ENCODE data around the gene DCUN1D4. TPM values are rescaled to one million over a fixed set of nuclear protein-coding genes. Genes with fewer than 3 reads are reported as not detected.

The DCUN1D4 gene
- total RNA-seq, 1 experiment from 2014 or later: 36.8 TPM

DNA sequence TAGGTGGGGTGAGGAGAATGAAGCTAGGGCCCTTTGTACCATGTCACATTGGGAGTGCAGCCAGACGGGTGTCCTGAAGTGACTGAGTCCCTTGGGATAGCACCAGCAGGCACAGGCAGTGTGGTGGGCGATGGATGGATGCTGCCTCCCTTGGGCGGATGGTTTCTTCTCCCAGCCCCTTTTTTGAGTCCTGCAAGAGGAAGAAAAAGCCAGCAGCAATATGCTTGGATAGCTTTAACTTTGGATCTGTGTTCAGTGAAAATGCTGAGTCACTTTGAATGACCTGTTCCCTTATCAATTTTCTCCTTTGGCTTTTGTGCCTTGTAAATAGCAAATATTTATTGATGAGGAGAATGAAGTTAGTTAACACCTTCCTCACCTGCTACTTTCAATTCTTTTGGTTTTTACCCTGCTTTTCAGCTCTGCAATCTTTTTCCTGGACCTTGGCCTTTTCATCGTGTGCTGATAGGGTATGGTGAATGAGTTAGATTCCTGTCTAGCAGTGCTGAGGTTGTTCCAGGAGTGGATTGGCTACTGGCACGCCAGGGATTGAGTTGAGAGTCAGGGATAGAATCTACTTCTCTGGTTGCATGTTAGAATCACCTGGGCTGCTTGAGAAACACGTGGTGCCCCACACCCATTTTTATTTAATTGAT is 10.2 kb downstream of the DCUN1D4 start:
- no peak for DNase-seq (ENCODE audit: low read depth)

DNA sequence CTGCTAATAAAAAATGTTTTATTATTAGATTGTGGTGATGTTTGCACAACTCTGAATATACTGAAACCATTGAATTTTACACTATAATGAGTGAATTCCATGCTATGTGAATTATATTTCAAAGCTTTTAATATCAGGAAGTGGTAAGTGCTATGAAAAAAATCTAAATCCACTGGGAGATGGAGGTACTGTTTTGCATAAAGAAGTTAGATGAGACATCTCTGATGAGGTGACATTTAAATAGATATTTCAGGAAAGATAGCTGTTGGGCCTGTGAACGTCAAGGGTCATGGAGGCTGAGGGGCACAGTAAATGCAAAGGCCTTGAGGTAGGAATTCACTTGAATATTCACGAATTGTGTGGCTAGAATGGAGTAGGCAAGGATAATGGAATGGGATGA is 12.3 kb downstream of the DCUN1D4 start:
- DNase-seq (ENCODE audit: low read depth): no peak

DNA sequence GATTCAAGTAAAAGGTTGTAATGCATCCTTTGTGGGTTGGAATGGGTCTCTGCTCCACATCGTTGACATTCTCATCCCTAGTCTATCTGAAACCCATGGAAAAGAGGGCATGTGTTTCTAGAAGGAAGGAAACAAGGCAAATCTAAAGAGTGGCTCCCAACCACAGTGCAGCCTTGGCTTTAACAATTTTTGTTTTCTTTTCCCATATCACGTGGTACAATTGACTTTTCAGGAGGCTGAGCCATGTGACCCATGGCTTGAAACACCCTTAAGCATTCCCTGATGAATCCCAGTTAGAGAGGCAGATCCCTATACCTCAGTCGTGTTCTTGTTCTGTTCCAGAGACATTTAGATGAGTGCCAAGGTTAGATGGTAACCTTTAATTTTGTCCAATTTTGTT is 12.8 kb downstream of the DCUN1D4 start:
- DNase-seq (ENCODE audit: low read depth): no peak

DNA sequence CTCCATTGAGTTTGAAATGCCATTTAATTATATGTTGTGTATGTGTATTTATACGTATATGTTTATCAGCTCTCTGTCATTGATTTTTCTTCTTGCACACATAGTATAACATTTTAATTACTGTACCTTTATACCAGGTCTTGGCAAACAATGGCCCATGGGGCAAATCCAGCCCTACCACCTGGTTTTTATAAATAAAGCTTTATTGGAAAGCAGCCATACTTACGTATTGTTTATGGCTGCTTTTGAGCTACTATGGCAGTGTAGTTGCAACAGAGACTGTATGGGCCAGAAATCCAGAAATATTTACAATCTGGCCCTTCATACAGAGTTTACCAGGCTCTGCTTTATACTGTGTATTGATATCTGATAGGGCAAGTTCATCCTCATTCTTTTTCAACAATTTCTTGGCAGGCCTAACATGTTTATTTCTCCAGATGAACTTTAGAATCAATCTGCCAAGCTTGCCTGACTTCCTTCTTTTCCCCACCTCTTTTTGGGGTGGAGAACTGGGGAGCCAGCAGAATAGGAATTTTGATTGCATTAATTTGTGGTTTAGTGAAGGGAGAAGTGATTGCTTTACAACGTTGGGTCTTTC is 15.8 kb downstream of the DCUN1D4 start:
- no peak for DNase-seq (ENCODE audit: low read depth)

DNA sequence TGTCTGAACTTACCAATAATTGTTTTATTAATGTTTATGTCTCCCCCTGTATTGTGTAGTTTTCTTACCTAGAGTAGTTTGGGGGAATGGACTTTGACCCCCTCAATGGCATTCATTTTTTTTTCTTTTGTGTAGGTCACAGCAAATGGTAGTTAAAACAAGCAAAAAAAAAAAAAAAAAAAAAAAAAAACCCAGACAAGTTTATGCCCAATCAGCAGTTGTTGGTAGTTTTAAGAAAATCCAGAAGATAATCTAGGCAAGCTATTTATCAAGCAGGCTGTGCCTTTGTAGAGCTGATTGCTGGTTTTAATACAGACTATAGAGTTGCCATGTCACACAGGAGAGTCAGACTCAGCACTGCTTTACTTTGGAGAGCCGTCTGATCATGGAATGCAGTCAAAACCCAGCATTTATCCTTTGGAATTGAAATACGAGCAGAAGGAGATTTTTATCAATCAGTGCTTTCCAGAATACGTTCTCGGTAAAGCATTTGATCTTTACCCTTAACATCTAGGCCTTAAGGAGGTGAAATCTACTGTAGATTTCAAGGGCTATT is 16.6 kb downstream of the DCUN1D4 start:
- DNase-seq (ENCODE audit: low read depth): no peak

DNA sequence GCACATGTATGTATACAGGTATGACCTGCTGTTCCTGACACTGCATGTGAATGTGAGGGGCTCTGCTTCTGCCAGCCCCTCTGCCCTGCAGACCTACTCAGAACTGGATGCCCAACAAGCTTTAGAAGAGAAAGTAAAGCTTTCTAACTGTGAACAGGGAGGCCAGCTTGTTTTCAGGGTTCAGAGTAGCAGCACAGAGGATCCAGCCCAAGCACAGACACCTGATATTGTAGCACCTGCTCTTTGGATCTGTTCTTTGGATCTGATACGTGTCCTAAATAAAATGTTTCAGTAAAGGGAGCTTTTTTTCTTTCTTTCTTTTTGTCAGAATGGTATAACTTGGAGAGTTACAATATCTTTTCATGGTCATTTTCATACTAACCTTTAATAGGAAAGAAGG is 19.2 kb downstream of the DCUN1D4 start:
- DNase-seq (ENCODE audit: low read depth): no peak

DNA sequence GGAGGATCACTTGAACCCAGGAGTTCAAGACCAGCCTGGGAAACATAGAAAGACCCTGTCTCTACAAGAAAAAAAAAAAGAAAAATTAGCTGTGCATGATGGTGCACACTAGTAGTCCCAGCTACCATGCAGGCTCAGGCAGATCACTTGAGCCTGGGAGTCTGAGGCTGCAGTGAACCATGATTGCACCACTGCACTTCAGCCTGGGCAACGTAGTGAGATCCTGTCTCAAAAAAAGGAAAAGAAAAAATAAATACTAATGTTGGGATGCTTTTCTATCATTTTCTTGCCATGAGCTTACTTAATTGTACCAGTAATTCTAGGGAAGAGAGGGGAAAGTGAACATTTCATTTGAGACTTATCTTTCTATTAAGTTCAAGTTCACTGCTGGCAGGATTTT is 19.8 kb downstream of the DCUN1D4 start:
- no peak for DNase-seq (ENCODE audit: low read depth)

DNA sequence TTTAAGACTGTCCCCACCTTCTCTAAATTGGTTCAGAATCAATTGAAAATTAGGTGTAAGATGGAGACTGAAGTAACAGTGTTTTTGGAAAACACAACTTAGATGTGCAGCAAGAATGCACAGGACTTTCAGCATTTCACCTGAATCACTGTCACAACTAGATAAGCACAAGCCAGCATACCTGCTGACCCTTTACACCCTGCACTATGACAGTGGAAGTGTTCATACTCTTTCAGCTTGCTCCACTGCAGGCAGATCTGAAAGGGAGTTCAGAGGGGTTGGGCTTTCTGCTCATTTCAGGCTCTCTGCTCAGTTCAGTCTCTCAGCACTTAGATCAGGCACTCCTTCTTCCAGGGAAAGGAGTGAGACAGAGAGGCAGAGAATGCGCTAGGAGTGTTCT is 22.8 kb downstream of the DCUN1D4 start:
- no peak for DNase-seq (ENCODE audit: low read depth)

DNA sequence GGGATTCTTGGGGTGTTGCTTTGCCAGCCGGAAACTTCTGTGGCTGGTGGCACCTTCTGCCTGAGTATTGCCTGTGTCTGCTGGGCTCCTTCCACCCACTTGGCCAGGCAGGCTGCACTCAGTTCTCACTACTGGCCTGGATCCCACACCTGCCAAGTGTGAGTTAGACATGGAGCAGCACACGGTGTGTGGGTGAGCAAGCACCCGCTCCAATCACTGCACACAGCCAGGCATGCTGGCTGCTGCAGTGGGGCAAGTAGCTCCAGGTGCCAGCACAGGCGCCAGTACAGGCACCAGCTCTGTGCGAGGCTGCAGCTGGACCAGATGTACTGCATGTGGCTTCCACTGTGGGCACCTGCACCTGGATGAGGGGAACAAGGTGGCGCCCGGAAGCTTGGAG is 23.9 kb downstream of the DCUN1D4 start:
- no peak for DNase-seq (ENCODE audit: low read depth)

DNA sequence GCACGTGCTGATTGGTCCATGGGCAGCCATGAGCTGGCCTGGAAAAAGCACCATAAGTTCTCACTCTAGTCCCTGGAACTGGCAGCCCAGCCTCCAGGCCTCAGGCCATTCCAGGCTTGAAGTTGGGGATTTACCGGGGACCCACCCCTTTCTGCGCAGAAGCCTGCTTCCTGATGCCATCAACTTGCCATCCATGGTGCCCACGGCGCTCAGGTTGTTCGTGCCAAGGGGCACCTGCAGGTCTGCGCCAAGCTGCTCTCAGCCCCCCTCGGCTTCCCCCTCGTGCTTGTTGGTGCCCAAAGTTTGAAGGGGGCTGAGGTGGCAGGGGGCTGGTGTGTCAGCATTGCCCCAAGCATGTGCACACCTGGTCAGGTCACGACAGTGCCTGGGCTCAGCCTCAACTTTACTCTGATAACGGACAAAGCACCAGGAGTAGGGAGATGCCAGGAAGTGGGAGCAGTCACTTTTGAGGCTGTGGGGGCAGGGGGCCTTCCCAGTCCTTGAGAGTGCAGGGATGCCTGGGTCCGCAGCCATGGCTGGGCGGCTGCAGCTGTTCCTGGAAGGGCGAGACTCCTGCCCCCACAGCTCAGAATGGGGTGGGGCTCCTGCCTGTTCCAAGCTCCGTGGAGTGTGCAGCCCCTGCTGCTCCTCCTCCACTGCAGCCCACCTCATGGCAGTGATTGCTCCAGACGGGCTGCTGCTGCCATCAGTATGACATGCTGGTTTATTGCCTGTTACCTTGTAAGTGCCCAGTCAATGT is 24.9 kb downstream of the DCUN1D4 start:
- DNase-seq (ENCODE audit: low read depth): no peak

DNA sequence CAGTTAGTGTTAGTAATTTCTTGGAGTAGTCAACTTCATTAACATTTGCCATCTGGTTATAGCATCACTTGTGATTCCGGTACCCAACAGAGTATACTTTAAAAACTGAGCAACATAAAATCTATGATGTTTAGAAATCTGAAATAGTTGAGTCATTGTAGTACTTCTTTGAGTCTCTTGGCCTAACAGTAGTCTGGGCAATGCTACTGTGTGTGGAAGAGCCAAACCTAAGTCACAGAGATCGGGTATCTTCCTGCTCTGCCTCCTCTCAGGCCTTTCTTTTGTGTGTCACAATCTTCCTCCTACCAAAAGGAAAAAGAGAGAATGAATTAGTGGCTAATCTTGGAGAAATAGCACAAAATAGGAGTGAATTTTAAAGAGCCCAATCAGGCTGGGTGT is 25.5 kb downstream of the DCUN1D4 start:
- no peak for DNase-seq (ENCODE audit: low read depth)

DNA sequence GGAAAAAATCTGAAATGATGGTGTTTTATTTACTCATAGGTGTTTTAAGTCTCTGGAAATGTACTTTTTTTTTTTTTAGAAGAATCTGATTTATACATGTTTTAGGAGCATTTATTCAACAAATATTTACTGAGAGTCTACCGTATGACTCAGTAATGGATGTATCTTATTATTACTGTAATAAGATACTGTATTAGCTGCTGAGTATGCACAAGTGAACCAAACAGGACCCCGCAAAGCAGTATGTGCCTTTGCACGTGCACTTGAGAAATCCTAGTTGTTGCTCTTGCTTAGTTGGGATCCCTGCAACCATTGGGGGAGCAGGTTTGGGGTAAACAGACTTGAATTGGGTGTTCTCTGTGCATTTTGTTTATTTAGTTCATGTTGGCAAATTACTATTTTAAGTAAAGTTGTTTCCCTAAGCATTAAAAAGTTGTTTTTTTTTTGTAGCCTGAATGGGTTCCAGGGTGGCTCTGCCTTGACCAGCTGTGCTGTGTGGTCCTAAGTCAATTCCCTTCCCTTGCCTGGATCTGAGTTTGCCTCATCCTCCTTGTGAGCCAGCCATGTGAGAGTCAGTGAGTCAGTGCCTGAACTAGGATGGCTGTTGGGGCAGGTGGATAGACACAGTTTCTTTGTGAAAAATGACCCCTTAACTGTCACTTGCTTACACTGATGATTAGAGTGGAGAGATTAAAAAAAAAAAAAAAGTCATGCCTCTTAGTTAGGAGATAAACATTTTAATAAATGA is 27.7 kb downstream of the DCUN1D4 start:
- peak; percentile 13 for DNase-seq (ENCODE audit: low read depth)

DNA sequence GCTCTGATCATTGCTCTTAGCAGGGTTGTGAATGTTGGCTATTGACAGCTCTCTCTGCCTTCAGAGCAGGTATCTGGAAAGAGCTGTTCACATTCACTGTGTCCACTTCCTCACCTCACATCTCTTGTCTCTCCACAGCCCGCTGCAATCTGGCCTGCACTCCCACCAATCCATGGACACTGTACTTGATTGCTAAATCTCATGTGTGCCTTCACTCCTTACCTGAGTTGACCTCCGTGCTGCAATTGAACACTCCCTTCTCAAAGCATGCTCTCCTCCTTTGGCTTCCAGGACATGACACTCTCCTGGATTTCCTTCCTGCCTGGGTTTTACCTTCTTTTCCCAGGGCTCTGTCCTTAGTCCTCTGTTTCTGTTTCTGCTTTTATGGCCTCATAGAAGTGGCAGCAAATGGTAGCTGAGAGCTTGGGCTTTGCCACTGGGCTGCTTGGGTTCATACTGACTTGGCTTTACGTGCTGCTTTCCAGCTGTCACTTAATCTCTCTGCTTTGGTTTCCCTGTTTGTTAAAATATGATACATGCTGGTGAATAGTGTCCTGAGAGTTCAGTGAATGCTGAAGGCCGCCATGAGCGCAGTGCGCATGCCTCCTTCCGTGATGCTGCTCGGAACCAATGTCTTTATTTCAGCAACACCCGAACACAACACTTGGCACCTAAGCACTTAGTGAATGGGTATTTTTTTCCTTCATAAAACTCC is 29.5 kb downstream of the DCUN1D4 start:
- DNase-seq (ENCODE audit: low read depth): no peak

DNA sequence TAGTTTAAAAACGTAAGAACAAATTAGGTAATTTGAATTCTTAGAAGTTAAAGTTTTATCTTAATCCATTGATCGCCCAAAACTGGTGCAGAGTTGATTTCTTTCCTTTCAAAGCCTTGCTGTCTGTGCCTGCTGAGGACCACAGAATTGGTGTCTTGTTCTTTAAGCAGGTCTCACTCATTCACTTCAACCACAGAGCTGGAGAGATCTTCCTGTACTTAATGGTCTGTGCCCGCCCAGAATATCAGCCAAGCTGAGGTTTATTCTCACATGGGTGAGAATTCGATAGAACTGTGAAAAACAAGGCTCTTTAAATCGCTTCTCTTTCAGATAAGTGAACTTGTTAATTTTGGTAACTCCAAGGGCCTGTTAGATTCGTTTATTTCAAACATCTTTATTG is 31.6 kb downstream of the DCUN1D4 start:
- DNase-seq (ENCODE audit: low read depth): no peak

DNA sequence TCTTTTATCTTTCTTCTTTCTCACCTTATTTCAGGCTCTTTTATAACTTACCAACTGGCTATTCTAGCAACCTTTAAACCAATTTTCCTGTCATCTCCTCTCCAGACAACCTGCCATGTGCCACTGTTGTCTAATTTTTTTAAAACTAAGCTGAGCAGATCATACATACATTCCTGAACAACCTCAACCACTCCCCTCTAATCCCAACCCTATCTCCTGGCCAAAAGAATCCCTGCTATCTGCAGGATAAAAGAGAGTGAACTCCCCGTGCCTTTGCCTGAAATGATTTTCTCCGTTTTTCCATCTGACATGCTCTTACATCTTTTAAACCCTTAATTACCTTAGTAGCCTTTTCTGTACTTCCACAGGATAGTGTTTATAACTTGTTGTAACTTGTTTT is 35.5 kb downstream of the DCUN1D4 start:
- DNase-seq (ENCODE audit: low read depth): no peak

DNA sequence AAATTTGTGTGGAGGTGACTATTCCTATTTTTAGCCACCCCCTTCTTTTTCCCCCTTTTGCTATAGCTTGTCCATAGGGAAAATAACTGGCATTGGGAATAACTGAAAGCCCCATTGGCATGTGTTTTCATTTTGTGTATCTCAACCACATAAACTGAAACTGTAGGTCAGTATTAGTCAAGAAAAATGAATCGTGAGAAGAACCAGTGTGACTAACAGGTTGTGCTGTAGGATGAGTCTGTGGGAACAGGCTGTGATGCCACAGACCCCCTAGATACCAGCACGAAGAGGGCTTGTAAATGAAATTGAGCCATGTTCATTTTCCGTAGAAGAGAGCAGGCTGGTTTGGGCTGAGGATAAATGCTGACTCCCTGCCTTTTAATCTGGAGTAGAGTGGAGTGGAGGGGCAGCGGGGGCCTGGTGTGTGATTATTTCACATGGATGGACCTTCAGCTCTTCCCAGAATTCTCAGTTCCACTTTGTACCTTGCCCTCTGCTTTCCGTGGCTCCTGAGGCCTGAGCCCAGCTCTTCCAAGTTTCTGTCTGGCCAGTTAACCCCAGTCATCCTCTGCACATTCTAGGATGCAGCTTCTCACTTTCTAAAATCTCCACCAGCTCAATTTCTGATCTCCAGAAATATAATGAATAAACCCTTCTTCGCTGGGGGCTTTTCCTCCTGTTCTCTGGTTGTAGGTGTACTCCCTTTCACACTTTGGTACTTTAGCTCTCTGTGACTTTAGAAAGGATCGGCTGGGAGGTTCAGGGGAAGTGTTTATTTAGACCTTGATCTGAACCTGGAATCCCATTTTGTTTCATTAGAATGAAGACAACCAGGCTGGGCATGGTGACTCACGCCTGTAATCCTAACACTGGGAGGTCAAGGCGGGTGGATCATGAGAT is 37.3 kb downstream of the DCUN1D4 start:
- no peak for DNase-seq (ENCODE audit: low read depth)

DNA sequence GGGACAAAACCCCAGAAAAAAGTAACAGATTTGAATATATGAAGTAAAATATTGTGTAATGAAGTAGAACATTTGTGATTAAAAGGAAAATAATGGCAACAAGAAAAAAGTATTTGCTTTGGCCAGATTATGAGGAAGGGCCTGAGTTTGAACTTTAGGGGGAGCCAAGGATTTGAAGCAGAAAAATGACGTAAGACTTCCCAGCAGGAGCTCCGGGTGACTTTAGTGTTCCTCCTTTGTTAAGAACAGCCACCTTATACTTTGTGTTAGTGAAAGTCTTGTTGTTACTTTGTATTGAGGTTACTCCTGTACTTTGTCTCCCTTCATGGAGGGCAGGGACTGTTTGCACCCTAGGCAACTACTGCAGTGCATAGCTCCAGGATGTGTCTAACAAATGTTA is 41.1 kb downstream of the DCUN1D4 start:
- DNase-seq (ENCODE audit: low read depth): no peak

DNA sequence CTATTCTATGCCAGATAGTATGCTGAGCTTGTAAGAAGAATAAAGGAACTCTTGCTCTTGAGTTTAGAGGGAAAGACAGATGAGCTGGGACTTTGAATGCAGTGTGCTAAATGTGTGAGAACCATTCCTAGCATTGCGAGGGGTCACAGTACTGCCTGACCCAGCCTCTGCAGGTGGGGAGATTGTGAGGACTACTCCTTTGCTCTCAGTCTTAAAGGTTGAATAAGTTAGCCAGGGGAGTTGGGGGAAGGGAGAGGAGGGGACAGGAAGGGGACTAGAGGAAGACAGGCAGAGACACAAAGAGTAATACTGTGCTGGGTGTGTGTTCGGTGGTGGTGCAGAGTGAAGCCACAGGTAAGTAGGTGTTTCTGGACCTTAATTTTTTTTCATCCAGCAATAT is 41.7 kb downstream of the DCUN1D4 start:
- DNase-seq (ENCODE audit: low read depth): no peak

DNA sequence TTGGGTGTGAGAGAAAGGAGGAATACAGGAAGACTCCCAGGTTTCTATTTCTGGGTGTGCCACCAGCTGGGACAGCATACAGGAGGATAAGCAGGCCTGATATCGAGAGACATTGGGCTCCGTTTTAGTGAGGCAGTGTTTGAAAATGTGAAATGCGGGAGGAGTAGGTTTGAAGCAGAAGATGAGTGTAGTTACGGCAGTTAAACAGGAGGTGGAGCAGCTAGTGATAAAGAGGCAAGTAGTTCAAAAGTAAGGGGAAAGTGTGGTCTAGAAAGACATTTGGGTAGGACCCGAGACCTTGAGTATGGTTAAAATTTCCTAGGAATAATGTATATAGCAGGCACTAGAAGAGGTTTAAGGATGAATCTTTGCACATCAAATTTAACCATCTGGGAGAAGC is 42.4 kb downstream of the DCUN1D4 start:
- DNase-seq (ENCODE audit: low read depth): peak; percentile 48

DNA sequence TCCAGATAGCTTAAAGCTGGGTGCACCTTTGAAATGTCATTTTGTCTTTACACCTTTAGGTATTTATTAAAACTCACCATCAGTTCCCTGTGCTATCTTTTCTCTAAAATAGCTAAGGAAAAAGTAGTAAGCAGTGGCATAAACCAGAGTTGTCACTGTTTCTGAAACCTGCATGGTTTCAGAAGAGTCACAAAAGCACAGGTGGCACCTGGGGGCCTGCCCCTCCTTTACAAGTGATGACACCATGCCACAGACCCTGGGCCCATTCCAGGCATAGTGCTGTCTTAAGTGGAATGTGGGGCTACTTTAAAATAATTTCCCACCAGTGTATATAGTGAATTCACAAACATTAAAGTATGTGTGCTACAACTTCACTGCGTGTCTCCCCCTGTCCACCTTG is 47.8 kb downstream of the DCUN1D4 start:
- no peak for DNase-seq (ENCODE audit: low read depth)
